ENCODE results near the gene ZNF516.

Gene ZNF516

DNA sequence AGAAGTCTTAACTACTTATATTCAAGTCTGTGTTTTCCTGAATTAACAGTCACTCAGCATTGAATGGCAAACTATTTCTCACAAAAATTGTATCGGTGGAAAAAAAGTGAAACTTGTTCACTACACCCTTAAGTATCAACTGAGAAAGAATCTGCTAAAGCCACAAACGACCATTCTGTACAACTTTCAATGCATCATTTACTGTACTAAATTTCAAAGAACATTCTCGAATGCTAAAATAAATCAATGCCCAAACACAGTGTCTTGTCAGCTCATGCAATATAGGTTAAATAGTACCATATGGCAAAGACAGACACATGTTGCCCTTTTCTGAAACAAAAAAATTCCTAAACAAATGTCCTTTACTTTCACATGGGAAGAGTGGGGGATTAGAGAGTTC is 9.0 kb downstream of the ZNF516 start:
- no peaks in the 10 kb centered on the region for H3K27me3 ChIP-seq
- peak overlapping the region; percentile 91 for H3K27ac ChIP-seq
- H3K36me3 ChIP-seq: peaks cover 13% of the 10 kb centered on the region
- no peak for TF ChIP-seq CTCF (IDR thresholded peaks at IDR 0.05)
- H3K9me3 ChIP-seq: no peaks in the 10 kb centered on the region
- peak overlapping the region in 1 of 2 experiments; percentile 22 for H3K4me3 ChIP-seq (ENCODE audit: low read depth in 1 of 2, low read length in 1 of 2)
- peaks cover 98 to 99% of the 10 kb centered on the region in 2 experiments for H3K4me1 ChIP-seq (ENCODE audit: control insufficient read depth in 1 of 2, insufficient read depth in 1 of 2, low read depth in 1 of 2, low read length in 1 of 2)

- Histone ChIP-seq H3K4me3 (ENCODE audit: low read depth in 1 of 2, low read length in 1 of 2) (peak overlapping the region in 1 of 2 experiments; percentile 11), H3K27ac (peak overlapping the region; percentile 91), H3K9me3 (no peaks in the 10 kb centered on the region), H3K36me3 (peaks cover 18% of the 10 kb centered on the region), H3K27me3 (no peaks in the 10 kb centered on the region), H3K4me1 (ENCODE audit: control insufficient read depth in 1 of 2, insufficient read depth in 1 of 2, low read depth in 1 of 2, low read length in 1 of 2) (peaks cover 100% of the 10 kb centered on the region in 2 experiments)
- no peak for TF ChIP-seq CTCF (IDR thresholded peaks at IDR 0.05)
Measured at GRCh38 chr18:76484749-76485387, 10.2 kb downstream of the ZNF516 start.

DNA sequence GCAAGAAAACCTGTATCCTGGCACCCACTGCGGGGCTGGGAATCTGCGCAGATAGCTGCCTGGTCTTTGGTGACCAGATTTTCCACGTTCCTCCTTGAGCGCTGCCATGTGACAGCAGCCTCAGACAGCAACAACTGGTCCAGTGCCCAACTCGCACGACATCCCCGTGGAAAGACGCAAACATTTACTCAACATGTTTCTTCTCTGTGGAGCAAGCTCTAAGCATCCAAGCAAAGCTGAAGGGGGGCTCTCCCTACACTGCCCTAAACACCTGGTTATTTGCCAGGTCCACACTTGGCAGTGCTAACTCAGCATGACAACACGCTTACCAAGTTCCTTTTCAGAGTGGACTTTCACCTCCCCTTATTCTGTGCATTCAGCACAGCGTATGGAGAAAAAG is 11.3 kb downstream of the ZNF516 start:
- Histone ChIP-seq H3K4me1 (ENCODE audit: control insufficient read depth in 1 of 2, insufficient read depth in 1 of 2, low read depth in 1 of 2, low read length in 1 of 2) (peaks cover 100% of the 10 kb centered on the region in 2 experiments), H3K27me3 (no peaks in the 10 kb centered on the region), H3K9me3 (no peaks in the 10 kb centered on the region), H3K4me3 (ENCODE audit: low read depth in 1 of 2, low read length in 1 of 2) (peak overlapping the region; percentile 2 to 11), H3K27ac (peak overlapping the region; percentile 91), H3K36me3 (peaks cover 18% of the 10 kb centered on the region)
- no peak for TF ChIP-seq CTCF (IDR thresholded peaks at IDR 0.05)

GRCh38 chr18:76482971-76483691 is 11.9 kb downstream of the ZNF516 start:
- no peaks in the 10 kb centered on the region for H3K9me3 ChIP-seq
- peaks cover 100% of the 10 kb centered on the region in 2 experiments for H3K4me1 ChIP-seq (ENCODE audit: control insufficient read depth in 1 of 2, insufficient read depth in 1 of 2, low read depth in 1 of 2, low read length in 1 of 2)
- peak overlapping the region; percentile 91 for H3K27ac ChIP-seq
- no peaks in the 10 kb centered on the region for H3K27me3 ChIP-seq
- H3K36me3 ChIP-seq: peaks cover 18% of the 10 kb centered on the region
- TF ChIP-seq CTCF (IDR thresholded peaks at IDR 0.05): no peak
- H3K4me3 ChIP-seq (ENCODE audit: low read depth in 1 of 2, low read length in 1 of 2): peak overlapping the region in 1 of 2 experiments; percentile 22

GRCh38 chr18:76482267-76482666 is 12.8 kb downstream of the ZNF516 start:
- no peak for TF ChIP-seq CTCF (IDR thresholded peaks at IDR 0.05)
- H3K4me1 ChIP-seq (ENCODE audit: control insufficient read depth in 1 of 2, insufficient read depth in 1 of 2, low read depth in 1 of 2, low read length in 1 of 2): peaks cover 100% of the 10 kb centered on the region in 2 experiments
- peak overlapping the region; percentile 91 for H3K27ac ChIP-seq

More at GRCh38 chr18:76482267-76482666, 12.8 kb downstream of the ZNF516 start:
- no peaks in the 10 kb centered on the region for H3K27me3 ChIP-seq
- no peaks in the 10 kb centered on the region for H3K9me3 ChIP-seq
- H3K36me3 ChIP-seq: peaks cover 18% of the 10 kb centered on the region
- no peak overlapping the region for H3K4me3 ChIP-seq (ENCODE audit: low read depth in 1 of 2, low read length in 1 of 2)

Data from neutrophil (primary cell).